ENCODE results near the gene BRWD1.

DNA sequence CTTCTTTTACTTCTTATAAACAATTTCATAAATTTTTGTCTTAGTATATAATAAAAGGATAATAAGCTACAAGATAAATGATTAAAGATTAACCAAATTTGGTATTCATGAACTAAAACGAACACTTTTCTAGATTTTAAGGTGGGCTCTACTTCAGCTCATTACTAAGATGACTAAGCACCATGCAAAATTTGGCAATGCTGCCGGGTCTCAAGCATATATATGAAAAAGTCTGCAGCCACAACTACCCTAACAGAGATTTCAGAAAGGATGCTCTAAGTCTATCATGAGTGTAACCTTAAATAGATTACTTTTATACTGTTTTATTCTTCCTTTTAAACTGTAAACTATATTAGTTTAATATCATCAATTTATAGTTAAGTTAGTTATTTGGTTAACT is 47.8 kb downstream of the BRWD1 start:
- TF ChIP-seq, protein P1, sequence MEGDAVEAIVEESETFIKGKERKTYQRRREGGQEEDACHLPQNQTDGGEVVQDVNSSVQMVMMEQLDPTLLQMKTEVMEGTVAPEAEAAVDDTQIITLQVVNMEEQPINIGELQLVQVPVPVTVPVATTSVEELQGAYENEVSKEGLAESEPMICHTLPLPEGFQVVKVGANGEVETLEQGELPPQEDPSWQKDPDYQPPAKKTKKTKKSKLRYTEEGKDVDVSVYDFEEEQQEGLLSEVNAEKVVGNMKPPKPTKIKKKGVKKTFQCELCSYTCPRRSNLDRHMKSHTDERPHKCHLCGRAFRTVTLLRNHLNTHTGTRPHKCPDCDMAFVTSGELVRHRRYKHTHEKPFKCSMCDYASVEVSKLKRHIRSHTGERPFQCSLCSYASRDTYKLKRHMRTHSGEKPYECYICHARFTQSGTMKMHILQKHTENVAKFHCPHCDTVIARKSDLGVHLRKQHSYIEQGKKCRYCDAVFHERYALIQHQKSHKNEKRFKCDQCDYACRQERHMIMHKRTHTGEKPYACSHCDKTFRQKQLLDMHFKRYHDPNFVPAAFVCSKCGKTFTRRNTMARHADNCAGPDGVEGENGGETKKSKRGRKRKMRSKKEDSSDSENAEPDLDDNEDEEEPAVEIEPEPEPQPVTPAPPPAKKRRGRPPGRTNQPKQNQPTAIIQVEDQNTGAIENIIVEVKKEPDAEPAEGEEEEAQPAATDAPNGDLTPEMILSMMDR (IDR thresholded peaks at IDR 0.05; ENCODE audit: low read depth, low read length, poor library complexity, severe bottlenecking) = no peak
- TF ChIP-seq EZH2phosphoT487 (IDR thresholded peaks at IDR 0.05; ENCODE audit: borderline replicate concordance, low read length) = no peak
